IMR-90 (cell line): ENCODE results near the gene SPEG.

Source experiments
- CEBPB ChIP-seq: IDR thresholded peaks from 2 replicates; pipeline ENCODE4 v1.6.1; 2012; ENCODE audit warnings: low read depth, low read length, improper control_type of control experiment
- CTCF ChIP-seq: conservative IDR thresholded peaks from 2 replicates; pipeline ENCODE4 v1.5.1; 2012; ENCODE audit warnings: mild to moderate bottlenecking, low read depth, low read length, improper control_type of control experiment
- FOS ChIP-seq: fragments of 150-350 bp; IDR thresholded peaks from 2 replicates; pipeline ENCODE4 v1.6.1; 2016; ENCODE audit warnings: low read depth, low read length
- NFE2L2 ChIP-seq: fragments of 150-350 bp; IDR thresholded peaks from 2 replicates; pipeline ENCODE4 v1.6.1; 2016; ENCODE audit warnings: low read depth, mild to moderate bottlenecking, low read length
- POLR2A ChIP-seq: IDR thresholded peaks from 2 replicates; pipeline ENCODE4 v1.6.1; 2012; ENCODE audit warnings: mild to moderate bottlenecking, low read depth, low read length
- RAD21 ChIP-seq: IDR thresholded peaks from 2 replicates; pipeline ENCODE4 v1.6.1; 2012; ENCODE audit warnings: low read length, improper control_type of control experiment
- RCOR1 ChIP-seq: IDR thresholded peaks from 2 replicates; pipeline ENCODE4 v1.6.1; 2012; ENCODE audit warnings: mild to moderate bottlenecking, low read length, improper control_type of control experiment; ENCODE audit not compliant: insufficient replicate concordance
- SMC3 ChIP-seq: fragments of 150-350 bp; IDR thresholded peaks from 2 replicates; pipeline ENCODE4 v1.6.1; 2016; ENCODE audit warnings: low read depth, mild to moderate bottlenecking, antibody characterized with exemption, low read length, moderate library complexity
- USF2 ChIP-seq: fragments of 150-350 bp; IDR thresholded peaks from 2 replicates; pipeline ENCODE4 v1.6.1; 2017; ENCODE audit warnings: mild to moderate bottlenecking, antibody characterized with exemption, low read length, low read depth

- TF ChIP-seq CTCF (no peak), POLR2A (no peak), CEBPB (no peak), NFE2L2 (no peak), RAD21 (no peak), SMC3 (no peak), FOS (no peak), RCOR1 (no peak), USF2 (no peak)
These were observed 97.7 kb downstream of the SPEG start for GRCh38 chr2:219532378-219532649.
